ENCODE data around the gene DCDC2. TPM values are rescaled to one million over a fixed set of nuclear protein-coding genes. Genes with fewer than 3 reads are reported as not detected.
"Not testable (repeated sequence)": the region's sequence is repeated elsewhere in the genome, so short reads cannot be mapped to it uniquely, and the experiment has no call there.

DCDC2 gene
- total RNA-seq, 4 donors from 2014 or later = 0.09 TPM; not detected in 3

GRCh38 chr6:24387818-24388217 lies 30.0 kb upstream of the DCDC2 start:
- DNase-seq (ENCODE audit: low spot score) (no peak), ATAC-seq (ENCODE audit: low FRiP score) (no peak)
- TF ChIP-seq, protein P1, sequence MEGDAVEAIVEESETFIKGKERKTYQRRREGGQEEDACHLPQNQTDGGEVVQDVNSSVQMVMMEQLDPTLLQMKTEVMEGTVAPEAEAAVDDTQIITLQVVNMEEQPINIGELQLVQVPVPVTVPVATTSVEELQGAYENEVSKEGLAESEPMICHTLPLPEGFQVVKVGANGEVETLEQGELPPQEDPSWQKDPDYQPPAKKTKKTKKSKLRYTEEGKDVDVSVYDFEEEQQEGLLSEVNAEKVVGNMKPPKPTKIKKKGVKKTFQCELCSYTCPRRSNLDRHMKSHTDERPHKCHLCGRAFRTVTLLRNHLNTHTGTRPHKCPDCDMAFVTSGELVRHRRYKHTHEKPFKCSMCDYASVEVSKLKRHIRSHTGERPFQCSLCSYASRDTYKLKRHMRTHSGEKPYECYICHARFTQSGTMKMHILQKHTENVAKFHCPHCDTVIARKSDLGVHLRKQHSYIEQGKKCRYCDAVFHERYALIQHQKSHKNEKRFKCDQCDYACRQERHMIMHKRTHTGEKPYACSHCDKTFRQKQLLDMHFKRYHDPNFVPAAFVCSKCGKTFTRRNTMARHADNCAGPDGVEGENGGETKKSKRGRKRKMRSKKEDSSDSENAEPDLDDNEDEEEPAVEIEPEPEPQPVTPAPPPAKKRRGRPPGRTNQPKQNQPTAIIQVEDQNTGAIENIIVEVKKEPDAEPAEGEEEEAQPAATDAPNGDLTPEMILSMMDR (IDR thresholded peaks at IDR 0.05) = no peak

DNA sequence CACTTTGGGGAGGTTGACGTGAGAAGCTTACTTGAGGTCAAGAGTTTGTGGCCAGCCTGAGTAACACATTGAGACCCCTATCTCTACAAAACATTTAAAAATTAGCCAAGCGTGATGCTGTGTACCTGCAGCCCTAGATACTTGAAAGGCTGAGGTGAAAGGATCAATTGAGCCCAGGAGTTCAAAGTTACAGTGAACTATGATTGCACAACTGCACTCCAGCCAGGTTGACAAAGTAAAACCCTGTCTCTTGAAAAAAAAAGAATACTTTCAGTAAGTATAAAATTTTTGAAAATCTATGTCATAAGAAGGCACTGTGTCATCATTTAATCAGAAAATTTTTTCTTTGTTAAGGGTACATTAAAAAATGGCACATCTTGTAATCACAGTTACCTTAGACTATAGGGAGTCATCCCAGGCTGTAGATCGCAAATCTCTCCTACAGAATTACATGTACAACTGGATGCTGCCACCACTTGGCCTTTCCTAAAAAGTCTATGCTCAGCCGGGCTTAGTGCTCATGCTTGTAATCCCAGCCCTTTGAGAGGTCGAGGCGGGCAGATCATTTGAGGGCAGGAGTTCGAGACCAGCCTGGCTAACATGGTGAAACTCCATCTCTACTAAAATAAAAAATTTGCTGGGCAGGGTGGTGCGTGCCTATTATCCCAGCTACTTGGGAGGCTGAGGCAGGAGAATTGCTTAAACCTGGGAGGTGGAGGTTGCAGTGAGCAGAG lies 27.8 kb upstream of the DCDC2 start:
- TF ChIP-seq, protein P1 (IDR thresholded peaks at IDR 0.05) = no peak
- ATAC-seq (ENCODE audit: low FRiP score) (no peak), DNase-seq (ENCODE audit: low spot score) (no peak)

- not testable (repeated sequence) for DNase-seq (ENCODE audit: low spot score); ATAC-seq (ENCODE audit: low FRiP score)
These were observed 26.7 kb upstream of the DCDC2 start for GRCh38 chr6:24384369-24385130.

DNA sequence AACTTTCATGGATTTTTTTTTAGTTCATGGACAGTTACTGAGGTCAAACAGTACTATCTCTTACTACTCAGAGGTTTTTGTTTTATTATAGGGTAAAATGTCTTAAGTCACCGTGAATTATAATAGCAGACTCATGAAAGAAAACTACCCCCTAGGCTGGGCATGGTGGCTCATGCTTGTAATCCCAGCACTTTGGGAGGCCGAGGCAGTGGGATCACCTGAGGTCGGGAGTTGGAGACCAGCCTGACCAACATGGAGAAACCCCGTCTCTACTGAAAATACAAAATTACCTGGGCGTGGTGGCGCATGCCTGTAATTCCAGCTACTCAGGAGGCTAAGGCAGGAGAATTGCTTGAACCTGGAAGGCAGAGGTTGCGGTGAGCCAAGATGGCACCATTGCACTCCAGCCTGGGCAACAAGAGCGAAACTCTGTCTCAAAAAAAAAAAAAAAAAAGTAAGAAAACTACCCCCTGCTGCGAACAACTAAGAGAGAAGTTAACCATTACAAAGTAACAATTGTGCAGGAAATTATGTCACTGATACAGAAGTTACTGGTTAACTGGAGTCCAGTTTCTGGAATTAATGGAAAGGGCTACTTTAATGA lies 25.1 kb upstream of the DCDC2 start:
- ATAC-seq (ENCODE audit: low FRiP score) = not testable (repeated sequence)

GRCh38 chr6:24382220-24382540 lies 24.3 kb upstream of the DCDC2 start:
- DNase-seq (ENCODE audit: low spot score) (no peak), ATAC-seq (ENCODE audit: low FRiP score) (no peak)
- TF ChIP-seq, protein P1 (IDR thresholded peaks at IDR 0.05) = no peak

More for the DNA sequence above, 25.1 kb upstream of the DCDC2 start:
- DNase-seq (ENCODE audit: low spot score) = not testable (repeated sequence)

GRCh38 chr6:24381476-24382219 lies 23.8 kb upstream of the DCDC2 start:
- TF ChIP-seq, protein P1 (IDR thresholded peaks at IDR 0.05) = no peak
- ATAC-seq (ENCODE audit: low FRiP score) (no peak), DNase-seq (ENCODE audit: low spot score) (no peak)

DNA sequence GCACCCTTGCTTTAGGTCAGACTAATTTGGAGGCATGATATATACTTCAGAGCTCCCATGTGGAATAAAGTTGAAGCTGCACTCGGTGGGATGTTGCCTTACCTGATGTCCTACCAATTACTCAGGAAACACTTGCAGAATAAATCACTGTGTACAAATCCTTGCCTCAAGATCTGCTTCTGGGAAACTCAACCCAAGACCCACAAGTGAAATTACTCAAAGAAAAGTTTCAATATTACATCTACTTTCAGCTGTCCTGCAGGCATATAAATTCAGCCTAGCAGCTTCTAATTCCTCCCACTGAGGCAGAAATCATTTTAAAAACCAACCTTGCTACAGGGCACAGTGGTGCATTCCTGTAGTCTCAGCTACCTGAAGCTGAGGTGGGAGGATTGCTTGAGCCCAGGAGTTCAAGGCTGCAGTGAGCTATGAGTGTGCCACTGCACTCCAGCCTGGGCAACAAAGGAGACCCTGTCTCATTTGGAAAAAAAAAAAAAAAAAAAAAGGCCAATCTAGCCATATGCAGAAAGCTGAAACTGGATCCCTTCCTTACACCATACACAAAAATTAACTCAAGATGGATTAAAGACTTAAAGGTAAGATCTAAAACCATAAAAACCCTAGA lies 20.7 kb upstream of the DCDC2 start:
- ATAC-seq (ENCODE audit: low FRiP score) (no peak), DNase-seq (ENCODE audit: low spot score) (no peak)
- TF ChIP-seq, protein P1 (IDR thresholded peaks at IDR 0.05) = no peak
